NT2/D1 (cell line): Measurements from ENCODE around the gene TRAM2.

Experiments
- YY1 ChIP-seq: IDR thresholded peaks from 2 replicates; pipeline ENCODE4 v1.6.1; 2011; ENCODE audit not compliant: insufficient read length, insufficient read depth
- ZNF274 ChIP-seq: IDR thresholded peaks from 2 replicates; pipeline ENCODE4 v1.6.1; 2011; ENCODE audit warnings: mild to moderate bottlenecking, low read depth, low read length

GRCh38 chr6:52564856-52565255 is 12.0 kb downstream of the TRAM2 start:
- TF ChIP-seq YY1: no peak
- no peak for TF ChIP-seq ZNF274
